Stimulated activated CD8-positive, alpha-beta memory T cell treated with anti-CD3 and anti-CD28 coated beads, Interleukin-15, amount 100 ng/mL, for 1 hour (primary cell): ENCODE results near the gene CEP164.
"Not testable (repeated sequence)": the region's sequence is repeated elsewhere in the genome, so short reads cannot be mapped to it uniquely, and the experiment has no call there.

ENCODE experiments used
- DNase-seq: peaks from one replicate; pipeline ENCODE4 v3.0.0-alpha.2; 2020; ENCODE audit warnings: low read depth

CEP164 gene

GRCh38 chr11:117305145-117305544 lies 22.5 kb upstream of the CEP164 start:
- no peak for DNase-seq

DNA sequence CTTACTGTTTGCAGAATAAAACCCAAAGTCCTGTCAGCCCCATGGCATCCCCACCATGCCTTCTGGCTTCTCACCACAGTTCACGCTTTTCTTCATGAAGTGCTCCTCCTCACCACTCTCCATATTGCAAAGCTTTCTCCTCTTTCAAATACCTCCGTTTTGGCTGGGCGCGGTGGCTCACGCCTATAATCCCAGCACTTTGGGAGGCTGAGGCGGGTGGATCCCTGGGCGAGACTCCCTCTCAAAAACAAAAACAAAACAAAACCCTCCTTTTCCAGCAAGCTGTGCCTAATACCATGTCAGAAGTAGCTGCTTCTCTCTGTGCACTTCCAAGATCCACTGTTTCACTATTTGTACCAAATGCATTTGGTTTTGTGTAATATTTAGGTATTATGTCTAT lies 18.3 kb upstream of the CEP164 start:
- DNase-seq = no peak

- DNase-seq = no peak
Measured at GRCh38 chr11:117313091-117313490, 14.6 kb upstream of the CEP164 start.

DNA sequence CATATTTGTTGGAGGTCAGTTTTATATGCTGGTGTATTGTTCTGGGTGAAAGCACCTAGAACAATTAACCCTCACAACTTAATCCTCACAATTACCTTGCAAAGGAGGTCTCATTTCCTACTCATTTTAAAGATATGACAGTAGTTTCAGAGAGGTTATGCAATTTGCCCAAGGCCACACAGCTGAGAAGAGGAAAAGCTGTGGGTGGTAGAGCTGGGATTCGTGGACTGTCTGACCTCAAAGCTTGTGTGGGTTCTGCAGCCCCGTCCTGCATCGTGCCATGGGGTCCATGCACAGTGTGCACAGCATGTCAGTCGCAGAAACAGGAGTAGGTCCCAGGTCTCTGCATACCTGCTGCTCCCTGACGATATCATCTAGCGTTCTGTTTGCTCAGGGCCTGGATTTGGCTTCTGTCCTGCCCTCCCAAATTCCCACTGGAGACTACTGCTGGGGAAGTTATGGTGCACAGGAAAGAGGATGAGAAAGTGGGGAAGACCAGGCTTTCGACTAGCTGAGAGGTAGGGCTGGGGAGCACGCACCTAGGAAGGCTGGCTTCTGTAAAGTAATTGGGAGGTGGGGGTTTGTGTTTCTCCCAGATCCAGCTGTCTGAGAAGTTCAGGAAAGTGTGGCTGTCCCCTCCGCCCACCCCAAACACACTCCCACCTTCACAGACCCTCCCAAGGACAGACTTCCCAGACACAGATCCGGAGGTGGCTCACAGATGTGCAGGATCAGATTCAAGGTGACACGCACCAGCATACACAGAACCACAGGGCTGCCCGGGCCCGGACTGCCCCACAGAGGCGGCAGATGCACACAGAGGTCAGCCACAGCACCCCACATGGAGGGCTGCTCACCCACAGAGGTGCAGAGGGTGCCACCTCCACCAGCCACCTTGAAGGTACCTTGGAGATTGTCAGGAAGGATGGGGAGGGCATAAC lies 13.6 kb upstream of the CEP164 start:
- no peak for DNase-seq

- DNase-seq = no peak
Measured at GRCh38 chr11:117314840-117315239, 12.8 kb upstream of the CEP164 start.

DNA sequence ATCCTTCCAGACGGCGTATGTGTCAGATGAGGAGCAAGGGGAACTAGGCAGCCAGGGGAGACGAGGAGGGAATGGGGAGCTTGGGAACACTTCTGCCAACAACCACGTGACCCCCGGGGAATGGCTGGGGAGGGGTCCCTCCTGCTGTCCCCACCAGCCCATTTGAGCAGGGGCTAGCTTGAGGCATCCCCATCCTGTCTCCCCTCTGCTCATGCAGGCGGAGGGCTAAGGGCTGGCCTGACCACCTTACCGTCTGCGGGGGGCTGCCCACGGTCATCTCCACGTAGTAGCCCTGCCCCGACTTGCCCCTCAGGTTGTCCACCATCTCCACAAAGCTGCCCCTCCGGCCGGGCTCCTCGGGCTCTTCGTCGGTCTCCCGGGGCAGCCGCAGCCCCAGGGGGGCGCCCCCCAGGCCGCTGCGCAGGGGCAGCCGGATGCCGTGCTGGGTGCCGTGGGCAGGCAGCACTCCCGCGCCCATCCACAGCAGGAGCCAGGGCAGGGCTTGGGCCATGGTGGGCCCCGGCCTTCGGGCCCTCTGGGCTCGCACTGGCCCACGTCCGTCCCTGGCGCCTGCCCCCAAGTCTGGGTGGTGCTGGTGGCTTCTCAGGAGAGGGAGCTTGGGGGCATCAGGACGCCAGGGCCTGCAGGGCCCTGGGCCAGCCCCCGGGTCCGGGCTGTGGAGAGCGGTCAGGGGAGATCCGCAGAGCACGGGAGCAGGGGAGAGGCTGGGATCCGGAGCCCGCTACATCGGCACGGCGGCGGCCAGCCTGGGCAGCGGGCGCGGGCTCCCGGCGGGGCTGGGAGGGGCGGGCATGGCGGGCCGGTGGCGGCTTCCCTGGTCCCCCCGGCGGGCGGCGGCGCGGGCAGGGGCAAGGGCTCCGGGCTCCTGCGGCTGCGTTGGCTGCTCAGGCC lies 12.1 kb upstream of the CEP164 start:
- no peak for DNase-seq

- DNase-seq = no peak
Measured at GRCh38 chr11:117316197-117316961, 11.3 kb upstream of the CEP164 start, which contains the start of gene BACE1. Gene BACE1, minus strand, starts transcription at chr11:117316256. Its CDS starts 461 bp downstream, at chr11:117315795.

DNA sequence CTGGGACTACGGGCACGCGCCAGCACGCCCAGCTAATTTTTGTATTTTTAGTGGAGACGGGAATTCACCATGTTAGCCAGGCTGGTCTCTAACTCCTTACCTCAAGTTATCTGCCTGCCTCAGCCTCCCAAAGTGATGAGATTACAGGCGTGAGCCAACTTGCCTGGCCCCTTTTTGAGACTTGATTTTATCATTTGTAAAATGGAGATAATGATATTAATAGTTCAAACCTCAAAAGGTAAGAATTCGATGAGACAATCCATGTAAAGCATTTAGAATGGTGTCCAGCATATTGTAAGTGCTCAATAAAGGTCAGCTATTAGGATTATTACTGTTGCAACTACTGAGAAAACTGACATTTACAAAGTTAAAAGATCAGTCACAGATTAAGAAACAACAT lies 8.9 kb upstream of the CEP164 start:
- no peak for DNase-seq

DNA sequence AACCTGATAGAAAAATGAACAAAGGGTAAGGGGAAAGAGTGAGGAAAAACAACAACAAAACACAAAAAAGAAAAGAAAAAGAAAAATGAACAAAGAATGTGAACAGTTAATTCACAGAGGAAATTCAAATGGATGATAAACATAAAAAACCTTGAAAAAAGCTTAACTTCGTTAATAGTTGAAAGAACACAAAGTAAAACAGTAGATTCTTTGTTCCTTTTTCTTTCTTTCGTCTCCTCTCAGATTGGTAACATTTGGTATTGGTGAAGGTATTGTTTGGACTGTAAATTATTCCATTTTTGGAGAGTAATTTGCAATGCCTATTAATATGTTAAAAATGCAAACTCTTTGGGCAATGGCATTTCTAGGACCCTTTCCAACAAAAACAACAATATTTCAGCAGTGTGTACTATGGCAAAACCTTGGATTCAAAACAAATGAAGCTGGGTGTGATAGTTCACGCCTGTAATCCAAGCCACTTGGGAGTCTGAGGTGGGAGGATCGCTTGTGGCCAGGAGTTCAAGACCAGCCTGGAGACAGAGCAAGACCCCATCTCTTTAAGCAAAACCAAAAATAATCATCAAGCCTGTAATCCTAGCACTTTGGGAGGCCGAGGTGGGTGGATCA lies 8.3 kb upstream of the CEP164 start:
- no peak for DNase-seq

- not testable (repeated sequence) for DNase-seq
Measured at GRCh38 chr11:117327255-117327566, 443 bp upstream of the CEP164 start.

DNA sequence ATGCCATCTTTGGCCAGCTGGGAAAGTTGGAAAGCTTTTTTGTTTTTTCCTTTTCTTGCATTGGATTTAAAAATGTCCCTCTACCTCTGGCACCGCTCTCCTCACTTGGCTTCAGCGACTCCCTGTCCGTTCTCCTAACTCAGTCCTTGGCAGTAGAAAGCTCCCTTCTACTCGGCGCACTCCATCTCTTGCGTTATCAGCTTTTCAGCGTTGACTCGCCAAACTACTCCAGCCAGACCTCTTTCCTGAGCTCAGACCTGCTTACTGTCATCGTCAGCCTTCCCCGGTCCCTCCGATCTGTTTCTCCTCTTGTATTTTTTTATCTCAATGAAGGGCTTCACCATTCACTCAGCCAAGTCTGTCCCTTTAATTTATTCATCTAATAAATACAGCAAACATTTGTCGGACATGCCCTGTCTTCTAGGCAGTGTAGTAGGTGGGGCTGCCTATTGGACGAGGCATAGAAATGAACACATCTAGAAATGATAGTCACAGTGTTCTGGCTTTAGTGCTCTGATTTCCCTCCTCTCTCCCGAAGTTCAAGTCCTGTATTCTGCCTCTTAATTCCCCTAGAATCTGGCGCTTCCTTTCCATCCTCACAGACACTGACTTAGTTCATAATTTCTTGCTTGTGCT lies 839 bp downstream of the CEP164 start:
- DNase-seq = no peak

DNA sequence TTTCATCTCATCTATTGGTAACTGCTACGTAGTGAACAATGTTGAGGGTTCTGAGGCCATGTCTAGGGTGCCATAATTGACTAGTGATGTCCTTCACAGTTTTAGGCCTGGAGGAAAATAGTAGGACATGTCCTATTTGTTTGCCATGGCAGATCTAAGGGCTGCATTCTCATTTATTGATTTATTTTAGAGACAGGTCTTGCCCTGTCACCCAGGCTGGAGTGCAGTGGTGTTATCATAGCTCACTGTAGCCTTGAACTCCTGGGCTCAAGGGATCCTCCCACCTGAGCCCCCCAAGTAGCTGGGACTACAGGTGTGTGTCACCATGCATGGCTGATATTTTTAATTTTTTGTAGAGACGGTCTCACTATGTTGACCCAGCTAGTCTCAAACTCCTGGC lies 5.2 kb downstream of the CEP164 start:
- DNase-seq = no peak

GRCh38 chr11:117333917-117334316 lies 6.3 kb downstream of the CEP164 start:
- DNase-seq = no peak

GRCh38 chr11:117334896-117335295 lies 7.2 kb downstream of the CEP164 start:
- DNase-seq = no peak

DNA sequence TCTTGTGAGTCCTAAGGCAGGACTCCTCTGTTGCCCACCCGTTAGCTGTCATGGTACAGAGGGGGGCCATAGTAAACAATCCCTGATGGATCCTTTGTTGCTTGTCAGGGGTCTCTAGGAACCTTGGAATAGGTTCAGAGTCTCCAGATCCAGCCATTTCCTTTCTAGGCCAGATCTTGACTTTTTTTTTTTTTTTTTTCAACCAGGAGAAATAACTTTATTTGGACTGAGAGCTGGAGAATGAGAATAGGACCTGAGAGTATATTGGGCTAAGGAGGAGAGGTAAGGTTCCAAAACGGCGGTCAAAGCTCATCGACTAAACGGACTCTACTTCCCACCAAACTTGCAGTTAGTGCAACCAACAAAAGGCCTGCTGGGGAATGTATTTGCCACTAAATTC lies 7.7 kb downstream of the CEP164 start:
- DNase-seq = no peak

DNA sequence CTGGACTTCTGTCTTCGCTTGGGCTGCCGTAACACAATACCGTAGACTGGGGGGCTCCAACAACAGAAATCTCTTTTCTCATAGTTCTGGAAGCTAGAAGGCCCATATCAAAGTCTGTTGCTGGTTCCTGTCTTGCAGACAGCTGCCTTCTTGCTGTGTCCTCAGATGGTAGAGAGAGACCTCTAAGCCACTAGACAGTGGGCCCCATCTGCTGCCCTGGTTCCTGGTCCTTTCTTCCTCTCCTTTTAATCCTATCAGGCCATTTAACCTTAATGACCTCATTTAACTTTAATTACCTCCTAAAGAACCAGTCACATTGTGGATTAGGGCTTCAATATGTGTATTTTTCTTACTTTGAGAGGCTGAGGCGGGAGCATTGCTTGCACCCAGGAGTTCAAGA lies 9.4 kb downstream of the CEP164 start:
- DNase-seq = no peak

GRCh38 chr11:117345039-117345438 lies 17.4 kb downstream of the CEP164 start:
- DNase-seq = no peak

DNA sequence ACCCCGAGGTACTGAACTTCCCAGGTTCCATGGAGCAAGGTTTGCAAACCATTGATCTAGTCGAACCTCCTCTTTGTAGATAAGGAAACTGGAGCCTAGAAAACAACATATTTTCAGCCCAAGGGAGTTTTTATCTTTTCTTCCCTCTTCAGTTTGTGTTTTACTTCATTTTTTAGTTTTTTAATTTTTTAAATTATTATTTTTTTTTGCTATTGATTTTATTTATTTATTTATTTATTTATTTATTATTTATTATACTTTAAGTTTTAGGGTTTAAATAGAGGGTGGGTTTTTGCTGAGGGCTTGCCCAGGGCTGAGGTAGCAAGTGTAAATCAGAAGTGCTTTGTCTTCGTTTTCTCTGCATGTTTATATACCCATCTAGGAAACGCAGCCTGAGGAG lies 26.9 kb downstream of the CEP164 start:
- no peak for DNase-seq

DNA sequence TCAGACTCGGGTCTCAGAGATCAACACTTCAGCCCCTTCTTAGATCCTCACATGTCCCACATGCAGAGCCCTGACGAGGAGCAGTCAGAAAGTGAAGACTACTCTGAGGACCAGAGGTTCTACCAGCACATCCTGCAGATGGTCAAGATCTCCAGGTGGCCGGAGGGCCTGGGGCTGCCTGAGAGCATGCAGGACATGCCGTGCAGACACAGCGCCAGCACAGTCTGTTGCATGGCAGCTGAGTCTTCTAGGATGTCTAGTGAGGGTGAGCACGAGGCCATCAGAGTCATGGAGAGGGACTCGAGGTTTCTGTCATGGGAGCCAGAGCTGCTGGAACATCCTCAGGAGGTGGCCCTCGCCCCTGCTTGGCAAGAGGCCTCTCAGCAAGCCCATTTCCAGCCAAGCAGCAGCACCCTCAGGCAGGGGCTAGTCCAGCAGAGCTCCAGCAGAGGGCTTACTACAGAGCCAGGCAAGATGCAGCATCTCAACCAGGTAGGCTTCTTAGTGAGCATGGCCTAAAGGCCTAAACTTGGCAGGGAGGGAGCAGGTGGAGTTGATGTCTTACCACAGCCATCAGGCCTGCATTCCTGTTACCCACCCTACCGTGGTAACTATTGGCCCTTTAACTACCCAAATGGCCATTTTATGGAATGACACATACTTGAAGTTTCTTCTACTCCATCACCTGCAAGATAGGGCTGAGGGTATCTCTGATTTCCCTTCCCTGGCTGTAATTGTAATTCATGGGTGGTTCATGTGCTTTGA lies 28.7 kb downstream of the CEP164 start:
- DNase-seq = no peak

DNA sequence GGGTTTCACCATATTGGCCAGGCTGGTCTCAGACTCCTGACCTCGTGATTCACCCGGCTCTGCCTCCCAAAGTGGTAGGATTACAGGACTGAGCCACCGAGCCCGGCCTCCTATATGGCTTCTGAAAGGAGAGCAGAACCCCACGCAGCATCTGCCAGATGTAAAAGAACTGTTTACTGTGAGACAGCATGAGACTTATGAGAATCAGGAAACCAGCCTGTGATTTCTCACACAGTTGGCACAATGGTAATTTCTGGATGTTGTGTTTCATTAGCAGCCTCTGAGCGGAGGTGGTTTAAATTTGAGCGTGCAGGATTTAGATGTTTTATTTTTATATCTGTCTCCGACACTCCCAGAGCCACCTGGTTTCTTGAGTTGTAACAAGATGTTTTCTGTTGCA lies 33.8 kb downstream of the CEP164 start:
- no peak for DNase-seq

GRCh38 chr11:117366248-117366647 lies 38.6 kb downstream of the CEP164 start:
- DNase-seq = no peak
